GM21825 (cell line): Measurements from ENCODE around the gene TBC1D1.
"Not testable (repeated sequence)": the region's sequence is repeated elsewhere in the genome, so short reads cannot be mapped to it uniquely, and the experiment has no call there.

Experiments used
- ATAC-seq: cut with Tn5 transposase; IDR thresholded peaks from one replicate; pipeline ENCODE4 v1.9.1; 2021; ENCODE audit warnings: mild to moderate bottlenecking, moderate library complexity; ENCODE audit not compliant: unreplicated experiment

TBC1D1 gene

DNA sequence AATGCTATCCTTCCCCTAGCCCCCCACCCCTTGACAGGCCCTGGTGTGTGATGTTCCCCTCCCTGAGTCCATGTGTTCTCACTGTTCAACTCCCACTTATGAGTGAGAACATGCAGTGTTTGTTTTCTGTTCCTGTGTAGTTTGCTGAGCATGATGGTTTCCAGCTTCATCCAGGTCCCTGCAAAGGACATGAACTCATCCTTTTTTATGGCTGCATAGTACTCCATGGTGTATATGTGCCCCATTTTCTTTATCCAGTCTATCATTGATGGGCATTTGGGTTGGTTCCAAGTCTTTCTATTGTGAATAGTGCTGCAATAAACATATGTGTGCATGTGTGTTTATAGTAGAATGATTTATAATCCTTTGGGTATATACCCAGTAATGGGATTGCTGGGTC is 32.2 kb downstream of the TBC1D1 start:
- ATAC-seq, result not testable (repeated sequence)

DNA sequence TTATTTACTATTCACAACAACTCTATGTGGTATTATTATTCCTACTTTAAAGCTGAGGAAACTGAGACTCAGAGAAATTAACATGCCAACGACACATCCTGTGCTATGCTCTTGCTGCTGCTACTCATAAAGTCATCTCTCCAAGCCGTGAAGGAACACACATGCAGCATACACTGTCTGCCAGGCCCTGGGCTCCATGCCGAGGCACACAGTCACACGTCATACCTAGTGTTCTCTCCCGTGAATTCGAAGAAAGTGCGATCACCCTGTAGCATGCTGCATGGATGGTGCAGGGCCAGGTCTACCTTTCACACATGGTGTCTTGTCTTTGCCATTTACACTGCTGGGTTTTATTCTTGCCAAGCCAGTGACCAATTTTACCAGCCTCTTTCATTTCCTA is 34.1 kb downstream of the TBC1D1 start:
- ATAC-seq, result no peak

DNA sequence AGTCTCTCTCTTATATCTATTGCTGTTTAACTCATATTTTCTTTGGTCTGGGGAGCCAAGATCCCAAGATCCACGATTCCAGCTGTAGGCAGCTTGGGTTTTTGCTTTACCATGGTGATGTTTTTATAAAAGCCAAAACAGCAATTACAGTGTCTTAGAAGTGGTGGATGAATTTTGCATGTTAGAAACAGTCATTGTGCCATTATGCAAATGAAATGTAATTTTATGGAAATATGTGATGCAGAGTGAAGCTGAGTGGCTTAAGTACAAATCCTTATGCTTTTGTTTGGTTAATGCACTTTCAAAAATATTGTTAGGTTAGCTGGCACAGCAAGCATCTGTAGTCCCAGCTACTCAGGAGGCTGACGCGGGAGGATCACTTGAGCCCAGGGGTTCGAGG is 36.5 kb downstream of the TBC1D1 start:
- ATAC-seq, result no peak

DNA sequence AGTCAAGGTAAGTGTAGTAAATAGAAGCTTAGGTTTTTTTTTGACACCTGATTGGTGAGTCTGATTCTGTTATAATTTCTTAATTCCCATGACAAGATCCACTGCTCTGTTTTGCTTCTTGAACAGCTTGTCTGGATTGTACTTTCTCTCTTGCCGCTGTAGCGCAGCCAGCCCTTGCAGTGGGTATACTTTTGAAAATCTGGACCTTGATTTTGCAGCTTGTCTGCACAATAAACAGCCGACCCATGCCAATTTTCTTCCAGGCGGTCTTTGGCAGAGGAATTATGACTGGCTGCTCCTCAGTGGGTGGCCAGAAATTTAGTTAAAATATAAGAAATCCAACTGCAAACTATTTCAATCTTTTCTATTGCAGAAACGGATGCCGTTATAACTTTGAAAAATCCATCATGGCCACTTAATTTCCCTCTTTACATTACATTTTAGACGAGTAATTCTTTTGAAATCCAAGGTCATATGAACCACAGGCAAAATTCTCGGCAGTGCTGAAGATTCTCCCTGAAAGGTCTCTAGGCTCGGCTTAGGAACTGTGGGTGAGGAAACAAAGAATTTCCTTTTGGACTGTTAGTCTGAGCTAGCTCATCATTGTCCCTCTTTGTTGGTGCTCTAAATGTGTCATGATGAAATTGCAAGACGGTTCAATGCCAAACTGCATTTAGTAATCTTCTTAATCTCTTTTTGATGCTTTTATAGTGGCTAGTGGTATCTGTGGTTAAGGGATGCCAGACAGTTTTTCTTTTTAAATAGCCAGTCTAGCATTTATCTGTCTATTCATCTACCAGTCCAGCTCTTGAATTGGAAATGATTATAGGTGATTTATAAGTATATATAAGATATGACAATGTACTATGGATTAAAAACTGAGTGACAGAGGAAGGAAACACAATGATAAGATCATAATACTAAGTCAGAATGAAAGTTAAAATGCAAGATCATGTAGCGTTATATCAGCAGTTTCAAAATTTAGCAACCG is 37.8 kb downstream of the TBC1D1 start:
- ATAC-seq, result no peak

DNA sequence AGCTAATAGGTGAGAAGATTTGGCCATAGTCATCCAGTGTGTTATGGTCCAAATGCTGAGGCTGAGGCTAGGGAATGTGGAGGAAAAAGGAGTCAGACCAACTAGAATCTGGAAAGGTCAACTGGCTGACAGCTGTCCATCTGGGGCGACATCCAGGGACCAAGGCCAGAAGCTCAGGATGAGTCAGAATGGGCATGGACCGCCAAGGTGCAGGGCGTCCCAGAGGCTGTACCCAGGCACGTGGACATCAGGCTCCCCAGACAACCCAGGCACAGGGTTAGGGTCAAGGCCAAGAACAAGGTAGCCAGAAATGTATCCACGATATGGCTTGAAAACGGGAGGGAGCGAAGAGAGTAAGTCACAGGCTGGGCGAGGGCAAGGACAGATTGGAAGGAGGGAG is 43.2 kb downstream of the TBC1D1 start:
- ATAC-seq, result no peak

DNA sequence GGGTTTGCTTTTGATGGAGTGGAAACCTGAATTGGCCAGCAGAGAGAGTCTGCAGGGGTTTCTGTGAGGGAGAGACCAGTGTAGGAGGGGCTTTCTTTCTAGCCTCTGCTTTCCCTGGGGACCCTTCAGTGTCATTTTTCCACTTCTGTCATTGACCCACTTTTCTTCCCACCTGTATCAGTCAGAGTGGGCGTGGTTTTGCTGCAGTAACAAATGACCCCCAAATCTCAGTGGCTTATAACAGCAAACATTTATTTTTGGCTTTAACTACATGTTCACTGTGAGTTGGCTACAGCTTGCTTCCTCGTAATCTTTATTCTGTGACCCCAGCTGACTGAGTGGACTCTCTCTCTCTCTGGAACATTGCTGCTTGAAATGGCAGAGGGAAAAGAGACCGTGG is 43.7 kb downstream of the TBC1D1 start:
- ATAC-seq, result no peak

DNA sequence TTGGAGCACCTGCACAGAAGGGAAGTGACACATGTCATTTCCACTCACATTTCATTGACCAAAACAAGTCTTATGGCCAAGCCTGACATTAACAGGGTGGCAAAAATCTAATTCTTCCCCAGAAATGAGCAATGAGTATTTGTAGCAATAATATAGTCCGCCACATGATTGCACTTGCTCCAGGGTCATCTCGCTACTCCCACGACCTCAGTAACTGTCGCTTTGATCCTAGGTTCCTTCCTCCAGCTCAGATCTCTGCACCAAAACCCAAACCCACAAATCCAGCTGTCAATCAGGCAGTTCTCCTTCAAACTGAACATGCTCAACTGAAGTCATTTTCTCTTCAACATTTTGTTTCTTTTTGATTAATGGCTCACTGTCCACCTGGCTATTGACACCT is 44.1 kb downstream of the TBC1D1 start:
- no peak for ATAC-seq

DNA sequence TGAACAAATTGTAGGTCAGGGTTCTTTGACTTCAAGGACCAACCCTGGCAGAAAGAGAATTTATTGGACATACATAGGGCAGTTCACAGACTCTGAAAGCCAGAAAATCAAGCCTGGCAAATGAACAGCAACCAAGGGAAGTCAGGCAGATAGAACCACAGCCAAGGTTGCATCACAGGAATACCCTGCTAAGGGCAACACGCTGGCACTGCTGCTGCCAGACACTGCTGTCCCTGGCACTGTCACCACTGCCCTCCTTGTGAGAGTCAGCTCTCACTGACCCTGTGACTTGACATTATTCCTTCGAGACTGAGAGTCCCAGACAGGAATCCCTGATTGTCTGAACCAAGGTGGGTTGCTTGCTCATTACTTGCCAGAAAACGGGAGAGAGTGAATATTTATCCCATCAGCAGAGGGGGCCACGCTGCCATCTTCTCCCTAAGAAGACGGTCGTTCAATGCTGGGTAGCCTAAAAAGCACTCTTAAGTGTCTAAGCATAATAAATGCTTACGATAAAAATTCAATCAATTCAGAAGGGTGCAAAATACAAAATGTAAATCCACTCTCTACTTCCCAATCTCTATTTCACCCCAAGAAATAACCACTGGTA is 46.1 kb downstream of the TBC1D1 start:
- no peak for ATAC-seq

DNA sequence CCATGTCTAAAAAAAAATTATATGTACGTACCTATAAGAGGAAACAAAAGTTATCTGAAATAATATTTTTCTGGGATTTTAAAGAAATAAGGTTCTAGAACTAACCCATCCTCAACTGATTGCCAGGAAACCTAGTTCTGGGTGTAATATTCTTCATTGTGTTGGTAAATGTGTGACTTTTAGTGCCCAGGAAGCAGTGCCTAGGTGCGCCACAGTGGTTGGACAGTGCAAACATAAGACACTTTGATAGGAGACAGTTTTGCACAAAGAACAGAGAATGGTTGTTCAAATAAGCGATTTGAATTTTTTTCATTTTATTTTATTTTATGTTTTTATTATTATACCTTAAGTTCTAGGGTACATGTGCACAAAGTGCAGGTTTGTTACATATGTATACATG is 47.3 kb downstream of the TBC1D1 start:
- no peak for ATAC-seq

DNA sequence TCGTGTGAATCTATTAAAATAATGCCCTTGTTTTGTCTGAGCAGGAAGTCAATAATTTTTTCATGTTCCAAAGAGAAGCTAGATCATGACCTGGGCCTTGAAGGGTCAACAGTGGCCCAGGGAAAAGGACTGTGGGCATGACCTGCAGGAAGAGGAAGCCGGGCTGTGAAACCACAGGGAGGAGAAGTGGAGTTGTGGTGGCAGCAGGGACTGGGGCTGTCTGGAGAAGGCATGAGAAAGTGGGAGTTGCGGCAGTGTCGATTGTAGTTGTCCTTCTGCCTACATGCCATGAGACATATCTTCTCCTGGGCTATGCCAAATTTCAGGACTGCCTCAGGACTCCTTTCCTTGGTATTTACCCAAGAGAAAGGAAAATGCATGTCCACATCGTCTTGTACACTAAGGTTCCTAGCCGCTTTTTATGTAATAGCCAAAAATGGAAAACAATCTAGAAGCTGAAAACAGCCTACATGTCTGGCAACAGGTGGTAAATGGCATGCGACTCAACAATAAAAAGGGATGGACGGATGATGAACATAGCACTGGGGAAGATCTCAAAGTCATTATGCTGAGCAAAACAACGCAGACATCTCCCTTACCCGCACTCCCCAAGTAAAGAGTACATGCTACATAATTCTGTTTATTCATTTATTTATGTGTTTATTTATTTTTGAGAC is 55.8 kb downstream of the TBC1D1 start:
- no peak for ATAC-seq

DNA sequence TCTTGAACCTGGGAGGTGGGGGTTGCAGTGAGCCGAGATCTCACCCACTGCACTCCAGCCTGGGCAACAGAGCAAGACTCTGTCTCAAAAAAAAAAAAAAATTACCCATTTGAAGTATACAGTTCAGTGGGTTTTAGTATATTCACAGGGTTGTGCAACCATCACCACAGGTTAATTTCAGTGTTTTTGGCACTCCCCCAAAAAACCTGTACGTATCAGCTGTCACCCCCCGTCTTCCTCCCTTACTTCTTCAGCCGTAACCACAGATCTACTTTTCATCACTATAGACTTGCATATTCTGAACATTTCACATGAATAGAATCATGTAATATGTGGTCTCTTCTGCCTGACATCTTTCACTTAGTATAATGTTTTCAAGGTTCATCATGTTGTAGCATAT is 57.7 kb downstream of the TBC1D1 start:
- ATAC-seq, result no peak

DNA sequence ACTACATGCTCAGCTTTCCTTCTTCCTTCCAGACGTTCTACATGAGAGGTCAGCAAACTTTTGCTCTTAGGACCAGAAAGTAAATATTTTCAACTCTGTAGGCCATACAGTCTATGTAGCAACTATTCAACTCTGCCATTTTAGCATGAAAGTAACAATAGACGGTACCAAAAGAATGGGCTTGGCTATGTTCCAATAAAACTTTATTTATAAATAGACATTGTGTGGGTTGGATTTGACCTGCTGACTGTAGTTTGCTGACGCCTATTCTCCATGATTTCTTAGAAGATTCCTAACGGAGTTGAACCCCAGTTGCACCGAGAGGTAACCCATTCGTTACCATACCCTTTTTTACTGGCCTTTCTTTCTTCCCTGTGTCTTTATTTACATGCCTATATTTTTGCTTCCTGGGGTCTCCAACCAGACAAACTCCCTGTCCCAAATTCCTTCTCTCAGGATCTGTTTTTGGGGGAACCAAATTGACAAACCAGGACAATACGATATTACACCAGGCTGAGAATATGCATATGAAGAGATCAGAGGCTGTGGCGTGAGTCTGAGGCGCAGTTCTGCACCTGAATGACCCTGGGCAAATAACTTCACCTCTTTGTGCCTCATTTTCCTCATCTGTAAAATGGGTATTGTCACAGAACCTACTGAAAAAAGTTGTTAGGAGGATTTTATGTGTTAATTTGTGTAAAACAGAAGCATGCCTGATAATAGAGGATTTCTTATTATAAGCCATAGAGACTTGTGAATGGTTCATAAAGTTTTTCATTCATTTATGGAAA is 58.9 kb downstream of the TBC1D1 start:
- ATAC-seq, result no peak

DNA sequence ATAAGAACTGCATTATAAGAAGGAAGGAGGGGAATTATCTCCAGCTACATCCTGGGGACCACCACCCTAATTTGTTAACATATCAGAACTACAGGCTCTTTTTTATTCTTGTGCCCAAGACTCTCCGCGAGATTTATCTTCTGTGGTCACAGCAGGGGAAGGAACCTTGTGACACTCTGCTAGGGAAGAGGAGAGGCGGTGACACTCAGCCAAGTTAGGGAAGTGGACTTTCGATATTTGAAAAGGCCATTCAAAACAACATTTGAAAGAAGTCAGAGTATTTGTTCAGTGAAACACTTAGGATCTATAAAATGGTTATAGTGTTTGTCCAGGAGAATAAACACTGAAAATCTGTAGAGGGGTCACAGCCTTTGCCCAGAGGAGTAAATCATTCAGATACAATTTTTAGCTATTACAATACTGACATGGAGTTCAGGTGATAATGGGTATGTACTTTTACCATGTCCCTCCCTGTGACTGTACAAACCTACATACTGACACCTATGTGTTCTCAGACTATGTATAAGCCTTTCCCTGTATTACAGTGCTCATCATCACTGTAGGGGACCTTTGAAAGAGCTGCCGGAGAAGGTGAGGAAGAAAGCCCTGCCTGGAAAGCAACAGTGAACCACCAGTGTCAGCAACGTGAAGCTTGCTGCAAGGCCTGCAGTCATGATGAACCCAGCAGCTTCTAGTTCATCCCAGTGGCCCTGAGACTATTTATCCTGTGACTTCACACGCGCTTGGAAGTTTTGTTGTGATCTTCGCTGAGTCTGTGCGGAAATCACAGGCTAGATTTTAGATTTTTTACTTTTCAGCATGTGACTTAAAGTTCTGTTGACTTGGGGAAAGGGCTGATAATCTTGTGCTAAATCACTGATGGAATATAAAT is 60.8 kb downstream of the TBC1D1 start:
- ATAC-seq, result no peak

DNA sequence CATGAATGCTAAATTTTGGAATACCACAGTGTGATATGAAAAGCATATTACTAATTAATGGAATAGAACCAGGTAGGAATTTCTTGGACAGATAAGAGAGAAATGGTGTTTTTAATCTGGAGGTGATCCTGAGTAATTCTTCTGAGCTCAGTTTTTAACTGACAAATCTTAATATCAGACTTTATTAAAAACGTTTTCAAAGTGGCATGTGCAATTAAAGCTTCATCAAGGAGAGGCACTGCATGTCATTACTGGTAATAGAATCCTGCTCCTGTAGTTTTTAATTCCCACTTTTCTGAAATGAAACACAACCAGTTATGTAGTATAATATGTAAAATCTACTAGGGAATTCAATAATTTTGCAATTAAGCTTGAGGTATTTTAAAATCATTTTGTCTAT is 62.3 kb downstream of the TBC1D1 start:
- ATAC-seq, result no peak

DNA sequence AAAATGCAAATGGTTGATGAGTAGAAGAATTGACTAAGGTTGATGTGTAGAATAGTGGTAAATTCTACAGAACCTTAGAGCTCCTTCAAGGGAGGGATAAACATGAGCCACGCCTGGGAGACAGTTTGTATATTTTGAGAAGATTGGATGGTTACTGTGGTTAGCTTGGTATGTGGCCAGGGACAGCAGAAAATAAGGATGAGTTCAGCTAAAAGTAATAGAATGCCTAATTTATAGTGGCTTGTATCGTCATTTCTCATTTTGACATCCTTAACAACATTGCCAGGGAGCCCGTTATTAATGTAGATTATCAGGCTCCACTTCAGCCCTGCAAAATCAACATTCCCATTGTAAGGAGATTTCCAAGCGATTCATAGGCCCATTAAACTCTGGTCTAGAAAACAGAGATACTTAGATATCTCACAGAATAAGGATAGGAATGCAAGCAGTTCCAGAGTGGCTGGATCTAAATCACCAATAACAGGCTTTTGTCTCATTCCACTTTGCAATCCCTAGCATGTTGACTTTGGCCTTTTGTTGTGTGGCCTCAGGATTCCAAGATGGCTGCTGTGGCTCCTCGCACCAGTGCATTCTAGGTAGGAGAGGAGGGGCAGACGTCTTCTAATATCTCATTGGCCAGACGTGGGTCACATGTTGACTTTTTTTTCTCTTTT is 62.9 kb downstream of the TBC1D1 start:
- ATAC-seq, result no peak

DNA sequence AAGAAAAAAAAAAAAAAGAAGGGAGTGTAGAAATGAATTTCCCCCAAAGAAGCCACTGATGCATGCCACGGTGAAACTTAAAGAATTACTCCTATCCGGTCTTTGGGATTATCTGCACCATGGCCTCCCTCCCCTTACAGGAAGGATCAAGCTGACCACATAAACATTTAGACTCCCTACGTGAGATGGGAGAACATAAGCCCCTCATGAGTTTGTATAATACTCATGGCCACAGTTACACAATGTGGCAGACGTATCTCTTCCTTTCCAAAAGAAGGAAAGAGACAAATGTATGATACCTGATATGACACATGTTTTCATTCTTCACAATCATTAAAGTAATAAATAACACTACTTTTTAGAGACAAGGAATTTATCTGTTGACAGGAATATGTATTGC is 66.1 kb downstream of the TBC1D1 start:
- ATAC-seq, result no peak

DNA sequence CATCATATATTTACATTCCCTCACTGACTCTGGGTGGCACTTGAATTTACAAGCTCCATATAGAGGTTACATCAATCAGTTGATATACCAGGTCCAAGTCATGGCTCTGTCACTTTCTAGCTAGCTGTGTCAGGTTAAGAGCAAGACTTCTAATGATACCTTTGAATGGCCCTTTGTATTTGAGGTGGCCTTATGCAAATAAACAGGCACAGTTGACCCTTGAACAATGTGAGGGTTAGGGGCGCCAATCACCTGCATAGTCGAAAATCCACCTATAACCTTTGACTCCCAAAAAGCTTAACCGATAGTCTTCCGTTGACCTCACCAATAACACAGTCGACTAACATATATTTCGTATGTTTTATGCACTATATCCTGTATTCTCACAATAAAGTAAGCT is 68.0 kb downstream of the TBC1D1 start:
- no peak for ATAC-seq

DNA sequence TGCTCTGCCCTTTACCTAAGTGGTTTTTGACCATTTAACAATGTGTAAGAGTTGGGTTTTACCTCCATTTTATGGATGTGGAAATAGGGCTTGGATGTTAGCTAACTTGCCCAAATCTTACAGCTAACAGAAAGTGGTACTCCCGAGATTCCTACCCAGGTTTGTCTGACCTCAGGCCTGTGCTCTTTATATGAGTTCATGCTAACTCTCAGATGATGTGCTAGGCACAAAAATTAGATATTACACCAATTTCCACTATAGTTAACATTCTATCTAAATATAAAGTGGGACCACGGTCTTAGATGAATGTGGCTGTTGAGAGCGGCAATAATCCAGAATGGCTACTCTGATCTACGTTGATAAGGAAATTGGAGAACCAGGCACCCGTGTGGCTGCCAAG is 69.2 kb downstream of the TBC1D1 start, which contains the start of gene PTTG2:
TSS of gene PTTG2 (plus strand) at position 301 of the 400 bp plus-strand sequence. CDS start at position 338, 37 bp downstream.
- ATAC-seq, result no peak

DNA sequence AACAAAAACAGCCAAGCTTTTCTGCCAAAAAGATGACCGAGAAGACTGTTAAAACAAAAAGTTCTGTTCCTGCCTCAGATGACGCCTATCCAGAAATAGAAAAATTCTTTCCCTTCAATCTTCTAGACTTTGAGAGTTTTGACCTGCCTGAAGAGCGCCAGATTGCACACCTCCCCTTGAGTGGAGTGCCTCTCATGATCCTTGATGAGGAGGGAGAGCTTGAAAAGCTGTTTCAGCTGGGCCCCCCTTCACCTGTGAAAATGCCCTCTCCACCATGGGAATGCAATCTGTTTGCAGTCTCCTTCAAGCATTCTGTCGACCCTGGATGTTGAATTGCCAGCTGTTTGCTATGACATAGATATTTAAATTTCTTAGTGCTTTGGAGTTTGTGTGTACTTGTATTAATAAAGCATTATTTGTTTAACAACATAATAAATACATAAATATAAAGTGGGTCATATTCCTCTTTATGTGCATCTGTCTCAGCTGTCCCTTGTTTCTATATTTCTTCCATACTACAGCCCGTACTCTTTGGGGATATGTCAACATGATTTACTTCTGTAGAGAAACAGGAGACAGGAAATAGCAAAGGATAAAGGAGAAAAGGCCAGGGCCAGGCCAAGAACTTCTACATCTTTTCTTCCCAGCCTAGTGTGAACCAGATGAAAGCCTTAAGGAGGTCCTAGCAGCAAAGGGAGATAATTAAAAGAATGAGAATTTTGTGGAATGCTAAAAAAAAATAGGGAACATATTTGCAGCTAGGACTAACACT is 70.0 kb downstream of the TBC1D1 start:
- no peak for ATAC-seq
